WTC11 (cell line): ENCODE results near the gene CCDC50. TPM values are rescaled to one million over a fixed set of nuclear protein-coding genes. Genes with fewer than 3 reads are reported as not detected.

Experiments used
- ATAC-seq: fragments of 200-7000 bp; cut with Tn5 transposase; 2 replicates; pipeline ENCODE4 v1.10.0; 2021; ENCODE audit warnings: mild to moderate bottlenecking, moderate library complexity
- CTCF ChIA-PET: fragments of 300-600 bp; sonication (Branson Sonifier 250); formaldehyde crosslinking; loops from one replicate; lab custom pipeline; 2021; ENCODE audit warnings: antibody characterized with exemption; lab: Charles Lee
- POLR2A ChIA-PET: fragments of 350-600 bp; sonication (Branson Sonifier 250); formaldehyde crosslinking; loops from one replicate; lab custom pipeline; 2021; ENCODE audit warnings: antibody characterized with exemption; lab: Charles Lee
- DNase-seq: peaks from one replicate; pipeline ENCODE4 v3.0.0; 2021; ENCODE audit warnings: low spot score
- H3K27ac Mint-ChIP-seq: 2 replicates; pipeline ENCODE4 v1.8.0; 2021; ENCODE audit warnings: mixed read lengths
- H3K27me3 Mint-ChIP-seq: 2 replicates; pipeline ENCODE4 v1.8.0; 2021; ENCODE audit warnings: low read depth, mild to moderate bottlenecking, moderate library complexity, mixed read lengths
- H3K36me3 Mint-ChIP-seq: 2 replicates; pipeline ENCODE4 v1.8.0; 2021; ENCODE audit warnings: mixed read lengths
- H3K4me1 Mint-ChIP-seq: 2 replicates; pipeline ENCODE4 v1.8.0; 2022; ENCODE audit warnings: mixed read lengths
- H3K4me3 Mint-ChIP-seq: 2 replicates; pipeline ENCODE4 v1.8.0; 2021; ENCODE audit warnings: mild to moderate bottlenecking, moderate library complexity, mixed read lengths
- H3K9me3 Mint-ChIP-seq: 2 replicates; pipeline ENCODE4 v1.8.0; 2021; ENCODE audit warnings: mixed read lengths
- ATF1 ChIP-seq: sonication (generic); formaldehyde crosslinking; IDR thresholded peaks from 2 replicates; pipeline ENCODE4 v1.8.1; 2023; ENCODE audit warnings: mild to moderate bottlenecking, moderate library complexity, missing genetic modification reagents
- ESRRA ChIP-seq: sonication (generic); formaldehyde crosslinking; IDR thresholded peaks from 2 replicates; pipeline ENCODE4 v1.8.1; 2022; ENCODE audit warnings: mild to moderate bottlenecking, missing genetic modification reagents, borderline replicate concordance
- FOXK1 ChIP-seq: sonication (generic); formaldehyde crosslinking; IDR thresholded peaks from 2 replicates; pipeline ENCODE4 v1.8.0; 2022; ENCODE audit warnings: mild to moderate bottlenecking, moderate library complexity, missing genetic modification reagents
- FOXP1 ChIP-seq: sonication (generic); formaldehyde crosslinking; IDR thresholded peaks from 2 replicates; pipeline ENCODE4 v1.8.0; 2022; ENCODE audit warnings: missing genetic modification reagents, mild to moderate bottlenecking, moderate library complexity, borderline replicate concordance
- IRF2 ChIP-seq: sonication (generic); formaldehyde crosslinking; IDR thresholded peaks from 2 replicates; pipeline ENCODE4 v1.8.0; 2022; ENCODE audit warnings: low read depth, missing genetic modification reagents, borderline replicate concordance
- JAZF1 ChIP-seq: fragments of 250-450 bp; sonication (Bioruptor Pico); IDR thresholded peaks from 2 replicates; pipeline ENCODE4 v1.9.0; 2021; ENCODE audit warnings: moderate library complexity, mild to moderate bottlenecking, inconsistent platforms
- SMAD3 ChIP-seq: sonication (generic); formaldehyde crosslinking; IDR thresholded peaks from 2 replicates; pipeline ENCODE4 v1.8.0; 2022; ENCODE audit warnings: missing genetic modification reagents, mild to moderate bottlenecking, borderline replicate concordance
- SMAD4 ChIP-seq: sonication (generic); formaldehyde crosslinking; IDR thresholded peaks from 2 replicates; pipeline ENCODE4 v1.8.0; 2022; ENCODE audit warnings: mild to moderate bottlenecking, missing genetic modification reagents
- SP1 ChIP-seq: sonication (generic); formaldehyde crosslinking; conservative IDR thresholded peaks from 2 replicates; pipeline ENCODE4 v1.8.1; 2022; ENCODE audit warnings: missing genetic modification reagents
- TEAD4 ChIP-seq: sonication (generic); formaldehyde crosslinking; IDR thresholded peaks from 2 replicates; pipeline ENCODE4 v1.8.0; 2022; ENCODE audit warnings: mild to moderate bottlenecking, missing genetic modification reagents
- ZNF317 ChIP-seq: sonication (generic); formaldehyde crosslinking; IDR thresholded peaks from 2 replicates; pipeline ENCODE4 v1.8.1; 2023; ENCODE audit warnings: low read depth, mild to moderate bottlenecking, moderate library complexity, missing genetic modification reagents, borderline replicate concordance
- ZNF423 ChIP-seq: fragments of 250-450 bp; sonication (Bioruptor Pico); IDR thresholded peaks from 2 replicates; pipeline ENCODE4 v2.1.2; 2022; ENCODE audit warnings: mild to moderate bottlenecking, moderate library complexity
- ZNF671 ChIP-seq: fragments of 250-450 bp; sonication (Bioruptor Pico); IDR thresholded peaks from 2 replicates; pipeline ENCODE4 v1.8.0; 2021; ENCODE audit warnings: mild to moderate bottlenecking
- total RNA-seq: library from RNA; stranded (reverse); gene quantifications from 3 replicates; pipeline ENCODE4 v1.2.3, GENCODE V29; 2021
- TF ChIP-seq, protein P1 (sequence below): sonication (generic); formaldehyde crosslinking; IDR thresholded peaks from 2 replicates; pipeline ENCODE4 v1.8.1; 2023; ENCODE audit warnings: mild to moderate bottlenecking, moderate library complexity, missing genetic modification reagents
- TF ChIP-seq, protein P2 (sequence below): sonication (generic); formaldehyde crosslinking; IDR thresholded peaks from 2 replicates; pipeline ENCODE4 v1.8.1; 2022; ENCODE audit warnings: missing genetic modification reagents, borderline replicate concordance
- TF ChIP-seq, protein P3 (sequence below): sonication (generic); formaldehyde crosslinking; IDR thresholded peaks from 2 replicates; pipeline ENCODE4 v1.8.0; 2022; ENCODE audit warnings: mild to moderate bottlenecking, missing genetic modification reagents
- TF ChIP-seq, protein P4 (sequence below): sonication (generic); formaldehyde crosslinking; conservative IDR thresholded peaks from 2 replicates; pipeline ENCODE4 v1.8.1; 2022; ENCODE audit warnings: mild to moderate bottlenecking, missing genetic modification reagents
- TF ChIP-seq, protein P5 (sequence below): sonication (generic); formaldehyde crosslinking; IDR thresholded peaks from 2 replicates; pipeline ENCODE4 v1.8.1; 2023; ENCODE audit warnings: mild to moderate bottlenecking, missing genetic modification reagents
- TF ChIP-seq, protein P6 (sequence below): fragments of 250-450 bp; sonication (Bioruptor Pico); IDR thresholded peaks from 2 replicates; pipeline ENCODE4 v1.9.0; 2021; ENCODE audit warnings: mild to moderate bottlenecking, borderline replicate concordance
- TF ChIP-seq, protein P7 (sequence below): sonication (generic); formaldehyde crosslinking; conservative IDR thresholded peaks from 2 replicates; pipeline ENCODE4 v1.8.1; 2023; ENCODE audit warnings: mild to moderate bottlenecking, low read depth, missing genetic modification reagents, moderate library complexity

The CCDC50 gene
- total RNA-seq, 1 experiment from 2014 or later, result 33.1 TPM

DNA sequence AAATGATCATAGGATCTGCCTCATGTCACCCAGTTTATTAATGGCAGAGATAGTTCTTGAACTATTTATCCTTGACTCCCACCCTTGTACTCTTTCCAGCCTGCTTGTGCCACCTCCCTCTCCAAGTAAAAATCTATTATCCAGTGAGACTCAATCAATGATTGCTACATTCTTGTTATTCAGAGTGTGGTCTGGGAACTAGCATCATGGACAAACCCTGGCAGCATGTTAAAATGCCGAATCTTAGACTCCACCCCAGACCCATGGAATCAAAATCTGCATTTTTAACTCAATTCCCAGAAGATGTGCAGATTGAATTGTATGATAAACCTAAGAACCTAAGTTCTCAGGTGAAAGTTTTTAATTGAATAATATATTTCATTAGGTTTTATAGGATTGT lies 97.1 kb downstream of the CCDC50 start (continued):
- TF ChIP-seq, protein P1, sequence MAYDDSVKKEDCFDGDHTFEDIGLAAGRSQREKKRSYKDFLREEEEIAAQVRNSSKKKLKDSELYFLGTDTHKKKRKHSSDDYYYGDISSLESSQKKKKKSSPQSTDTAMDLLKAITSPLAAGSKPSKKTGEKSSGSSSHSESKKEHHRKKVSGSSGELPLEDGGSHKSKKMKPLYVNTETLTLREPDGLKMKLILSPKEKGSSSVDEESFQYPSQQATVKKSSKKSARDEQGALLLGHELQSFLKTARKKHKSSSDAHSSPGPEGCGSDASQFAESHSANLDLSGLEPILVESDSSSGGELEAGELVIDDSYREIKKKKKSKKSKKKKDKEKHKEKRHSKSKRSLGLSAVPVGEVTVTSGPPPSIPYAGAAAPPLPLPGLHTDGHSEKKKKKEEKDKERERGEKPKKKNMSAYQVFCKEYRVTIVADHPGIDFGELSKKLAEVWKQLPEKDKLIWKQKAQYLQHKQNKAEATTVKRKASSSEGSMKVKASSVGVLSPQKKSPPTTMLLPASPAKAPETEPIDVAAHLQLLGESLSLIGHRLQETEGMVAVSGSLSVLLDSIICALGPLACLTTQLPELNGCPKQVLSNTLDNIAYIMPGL (CRISPR knock-in tag), result no peak
- TF ChIP-seq, protein P2, sequence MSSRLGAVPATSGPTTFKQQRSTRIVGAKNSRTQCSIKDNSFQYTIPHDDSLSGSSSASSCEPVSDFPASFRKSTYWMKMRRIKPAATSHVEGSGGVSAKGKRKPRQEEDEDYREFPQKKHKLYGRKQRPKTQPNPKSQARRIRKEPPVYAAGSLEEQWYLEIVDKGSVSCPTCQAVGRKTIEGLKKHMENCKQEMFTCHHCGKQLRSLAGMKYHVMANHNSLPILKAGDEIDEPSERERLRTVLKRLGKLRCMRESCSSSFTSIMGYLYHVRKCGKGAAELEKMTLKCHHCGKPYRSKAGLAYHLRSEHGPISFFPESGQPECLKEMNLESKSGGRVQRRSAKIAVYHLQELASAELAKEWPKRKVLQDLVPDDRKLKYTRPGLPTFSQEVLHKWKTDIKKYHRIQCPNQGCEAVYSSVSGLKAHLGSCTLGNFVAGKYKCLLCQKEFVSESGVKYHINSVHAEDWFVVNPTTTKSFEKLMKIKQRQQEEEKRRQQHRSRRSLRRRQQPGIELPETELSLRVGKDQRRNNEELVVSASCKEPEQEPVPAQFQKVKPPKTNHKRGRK (CRISPR knock-in tag), result no peak

DNA sequence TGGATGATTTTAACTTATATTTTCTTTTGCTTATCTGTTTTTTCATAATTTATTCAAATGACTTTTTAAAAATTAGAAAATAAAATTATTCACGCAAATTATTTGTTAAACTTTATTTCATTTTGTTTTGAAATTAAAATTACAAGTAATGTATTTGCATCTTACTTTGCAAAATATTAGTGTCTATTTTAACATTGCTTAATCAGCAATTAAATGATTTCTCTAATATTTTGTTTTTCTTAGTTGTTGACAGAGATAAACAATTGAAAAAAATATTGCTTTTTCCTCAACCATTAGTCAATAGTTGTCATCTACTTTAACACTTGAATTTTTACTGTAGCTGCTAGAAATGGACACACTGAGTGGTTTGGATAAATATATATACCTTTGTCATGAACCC lies 99.0 kb downstream of the CCDC50 start:
- no peak overlapping the region for H3K4me3 Mint-ChIP-seq
- no peak overlapping the region for H3K27ac Mint-ChIP-seq
- H3K36me3 Mint-ChIP-seq, result peaks cover 3% of the 10 kb centered on the region; the same call in 1 of the 2 replicates
- ATAC-seq (no peak), DNase-seq (no peak)
- H3K27me3 Mint-ChIP-seq, result no peaks in the 10 kb centered on the region; the same call in 1 of the 2 replicates
- H3K9me3 Mint-ChIP-seq, result peaks cover 20% of the 10 kb centered on the region
- POLR2A ChIA-PET, result no interaction called here
- CTCF ChIA-PET, result no interaction called here
- TF ChIP-seq TEAD4 (no peak), FOXP1 (CRISPR knock-in tag) (no peak)
- peaks cover 7% of the 10 kb centered on the region for H3K4me1 Mint-ChIP-seq

DNA sequence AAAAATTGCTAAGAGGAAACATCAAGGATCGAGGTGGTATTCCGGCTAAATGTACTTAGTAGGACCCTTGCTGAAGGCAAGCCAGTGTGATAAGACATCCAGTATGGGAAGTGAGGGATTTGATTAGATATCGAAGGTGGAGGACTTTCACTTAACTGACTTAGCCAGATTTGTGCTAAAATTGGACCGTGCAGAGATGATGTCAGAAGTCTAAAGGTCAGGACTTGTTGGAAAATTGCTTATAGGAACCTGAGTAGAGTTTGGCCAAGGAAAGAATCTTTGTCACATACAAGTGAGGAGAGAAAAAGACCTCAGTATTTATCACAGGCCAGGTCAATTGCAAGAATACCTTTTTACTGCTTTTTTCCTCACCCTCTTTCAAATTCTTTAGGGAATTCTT lies 100.9 kb downstream of the CCDC50 start:
- ChIA-PET CTCF (no interaction called here), POLR2A (no interaction called here)
- TF ChIP-seq ZNF423 (CRISPR knock-in tag) (no peak), FOXP1 (CRISPR knock-in tag) (no peak), SMAD3 (CRISPR knock-in tag) (no peak), SP1 (CRISPR knock-in tag) (no peak), ZNF317 (CRISPR knock-in tag) (no peak), JAZF1 (CRISPR knock-in tag) (no peak), IRF2 (CRISPR knock-in tag) (no peak), FOXK1 (CRISPR knock-in tag) (no peak), ESRRA (CRISPR knock-in tag) (no peak), ATF1 (CRISPR knock-in tag) (no peak), SMAD4 (CRISPR knock-in tag) (no peak), ZNF671 (CRISPR knock-in tag) (no peak)
- TF ChIP-seq, protein P3, sequence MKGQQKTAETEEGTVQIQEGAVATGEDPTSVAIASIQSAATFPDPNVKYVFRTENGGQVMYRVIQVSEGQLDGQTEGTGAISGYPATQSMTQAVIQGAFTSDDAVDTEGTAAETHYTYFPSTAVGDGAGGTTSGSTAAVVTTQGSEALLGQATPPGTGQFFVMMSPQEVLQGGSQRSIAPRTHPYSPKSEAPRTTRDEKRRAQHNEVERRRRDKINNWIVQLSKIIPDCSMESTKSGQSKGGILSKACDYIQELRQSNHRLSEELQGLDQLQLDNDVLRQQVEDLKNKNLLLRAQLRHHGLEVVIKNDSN, result no peak
- TF ChIP-seq, protein P4, sequence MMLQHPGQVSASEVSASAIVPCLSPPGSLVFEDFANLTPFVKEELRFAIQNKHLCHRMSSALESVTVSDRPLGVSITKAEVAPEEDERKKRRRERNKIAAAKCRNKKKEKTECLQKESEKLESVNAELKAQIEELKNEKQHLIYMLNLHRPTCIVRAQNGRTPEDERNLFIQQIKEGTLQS (CRISPR knock-in tag), result no peak
- TF ChIP-seq, protein P5, sequence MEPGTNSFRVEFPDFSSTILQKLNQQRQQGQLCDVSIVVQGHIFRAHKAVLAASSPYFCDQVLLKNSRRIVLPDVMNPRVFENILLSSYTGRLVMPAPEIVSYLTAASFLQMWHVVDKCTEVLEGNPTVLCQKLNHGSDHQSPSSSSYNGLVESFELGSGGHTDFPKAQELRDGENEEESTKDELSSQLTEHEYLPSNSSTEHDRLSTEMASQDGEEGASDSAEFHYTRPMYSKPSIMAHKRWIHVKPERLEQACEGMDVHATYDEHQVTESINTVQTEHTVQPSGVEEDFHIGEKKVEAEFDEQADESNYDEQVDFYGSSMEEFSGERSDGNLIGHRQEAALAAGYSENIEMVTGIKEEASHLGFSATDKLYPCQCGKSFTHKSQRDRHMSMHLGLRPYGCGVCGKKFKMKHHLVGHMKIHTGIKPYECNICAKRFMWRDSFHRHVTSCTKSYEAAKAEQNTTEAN (CRISPR knock-in tag), result no peak
- TF ChIP-seq, protein P6, sequence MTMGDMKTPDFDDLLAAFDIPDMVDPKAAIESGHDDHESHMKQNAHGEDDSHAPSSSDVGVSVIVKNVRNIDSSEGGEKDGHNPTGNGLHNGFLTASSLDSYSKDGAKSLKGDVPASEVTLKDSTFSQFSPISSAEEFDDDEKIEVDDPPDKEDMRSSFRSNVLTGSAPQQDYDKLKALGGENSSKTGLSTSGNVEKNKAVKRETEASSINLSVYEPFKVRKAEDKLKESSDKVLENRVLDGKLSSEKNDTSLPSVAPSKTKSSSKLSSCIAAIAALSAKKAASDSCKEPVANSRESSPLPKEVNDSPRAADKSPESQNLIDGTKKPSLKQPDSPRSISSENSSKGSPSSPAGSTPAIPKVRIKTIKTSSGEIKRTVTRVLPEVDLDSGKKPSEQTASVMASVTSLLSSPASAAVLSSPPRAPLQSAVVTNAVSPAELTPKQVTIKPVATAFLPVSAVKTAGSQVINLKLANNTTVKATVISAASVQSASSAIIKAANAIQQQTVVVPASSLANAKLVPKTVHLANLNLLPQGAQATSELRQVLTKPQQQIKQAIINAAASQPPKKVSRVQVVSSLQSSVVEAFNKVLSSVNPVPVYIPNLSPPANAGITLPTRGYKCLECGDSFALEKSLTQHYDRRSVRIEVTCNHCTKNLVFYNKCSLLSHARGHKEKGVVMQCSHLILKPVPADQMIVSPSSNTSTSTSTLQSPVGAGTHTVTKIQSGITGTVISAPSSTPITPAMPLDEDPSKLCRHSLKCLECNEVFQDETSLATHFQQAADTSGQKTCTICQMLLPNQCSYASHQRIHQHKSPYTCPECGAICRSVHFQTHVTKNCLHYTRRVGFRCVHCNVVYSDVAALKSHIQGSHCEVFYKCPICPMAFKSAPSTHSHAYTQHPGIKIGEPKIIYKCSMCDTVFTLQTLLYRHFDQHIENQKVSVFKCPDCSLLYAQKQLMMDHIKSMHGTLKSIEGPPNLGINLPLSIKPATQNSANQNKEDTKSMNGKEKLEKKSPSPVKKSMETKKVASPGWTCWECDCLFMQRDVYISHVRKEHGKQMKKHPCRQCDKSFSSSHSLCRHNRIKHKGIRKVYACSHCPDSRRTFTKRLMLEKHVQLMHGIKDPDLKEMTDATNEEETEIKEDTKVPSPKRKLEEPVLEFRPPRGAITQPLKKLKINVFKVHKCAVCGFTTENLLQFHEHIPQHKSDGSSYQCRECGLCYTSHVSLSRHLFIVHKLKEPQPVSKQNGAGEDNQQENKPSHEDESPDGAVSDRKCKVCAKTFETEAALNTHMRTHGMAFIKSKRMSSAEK (CRISPR knock-in tag), result no peak
- TF ChIP-seq, protein P7, sequence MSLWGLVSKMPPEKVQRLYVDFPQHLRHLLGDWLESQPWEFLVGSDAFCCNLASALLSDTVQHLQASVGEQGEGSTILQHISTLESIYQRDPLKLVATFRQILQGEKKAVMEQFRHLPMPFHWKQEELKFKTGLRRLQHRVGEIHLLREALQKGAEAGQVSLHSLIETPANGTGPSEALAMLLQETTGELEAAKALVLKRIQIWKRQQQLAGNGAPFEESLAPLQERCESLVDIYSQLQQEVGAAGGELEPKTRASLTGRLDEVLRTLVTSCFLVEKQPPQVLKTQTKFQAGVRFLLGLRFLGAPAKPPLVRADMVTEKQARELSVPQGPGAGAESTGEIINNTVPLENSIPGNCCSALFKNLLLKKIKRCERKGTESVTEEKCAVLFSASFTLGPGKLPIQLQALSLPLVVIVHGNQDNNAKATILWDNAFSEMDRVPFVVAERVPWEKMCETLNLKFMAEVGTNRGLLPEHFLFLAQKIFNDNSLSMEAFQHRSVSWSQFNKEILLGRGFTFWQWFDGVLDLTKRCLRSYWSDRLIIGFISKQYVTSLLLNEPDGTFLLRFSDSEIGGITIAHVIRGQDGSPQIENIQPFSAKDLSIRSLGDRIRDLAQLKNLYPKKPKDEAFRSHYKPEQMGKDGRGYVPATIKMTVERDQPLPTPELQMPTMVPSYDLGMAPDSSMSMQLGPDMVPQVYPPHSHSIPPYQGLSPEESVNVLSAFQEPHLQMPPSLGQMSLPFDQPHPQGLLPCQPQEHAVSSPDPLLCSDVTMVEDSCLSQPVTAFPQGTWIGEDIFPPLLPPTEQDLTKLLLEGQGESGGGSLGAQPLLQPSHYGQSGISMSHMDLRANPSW (CRISPR knock-in tag), result no peak
- H3K4me3 Mint-ChIP-seq, result no peak overlapping the region
- ATAC-seq (no peak), DNase-seq (no peak)
- H3K27me3 Mint-ChIP-seq, result no peaks in the 10 kb centered on the region; the same call in 1 of the 2 replicates
- H3K36me3 Mint-ChIP-seq, result peaks cover 3% of the 10 kb centered on the region; the same call in 1 of the 2 replicates
- no peak overlapping the region for H3K27ac Mint-ChIP-seq
- peaks cover 13% of the 10 kb centered on the region for H3K9me3 Mint-ChIP-seq
- H3K4me1 Mint-ChIP-seq, result peaks cover 7% of the 10 kb centered on the region
